ENCODE results near the gene CZIB. TPM values are rescaled to one million over a fixed set of nuclear protein-coding genes. Genes with fewer than 3 reads are reported as not detected.

The CZIB gene
- total and polyA plus RNA-seq, 2 of the 13 experiments (the other 11 are each of a cell fraction or from before 2014, with no cell fraction given) = 49.2 to 67.0 TPM

DNA sequence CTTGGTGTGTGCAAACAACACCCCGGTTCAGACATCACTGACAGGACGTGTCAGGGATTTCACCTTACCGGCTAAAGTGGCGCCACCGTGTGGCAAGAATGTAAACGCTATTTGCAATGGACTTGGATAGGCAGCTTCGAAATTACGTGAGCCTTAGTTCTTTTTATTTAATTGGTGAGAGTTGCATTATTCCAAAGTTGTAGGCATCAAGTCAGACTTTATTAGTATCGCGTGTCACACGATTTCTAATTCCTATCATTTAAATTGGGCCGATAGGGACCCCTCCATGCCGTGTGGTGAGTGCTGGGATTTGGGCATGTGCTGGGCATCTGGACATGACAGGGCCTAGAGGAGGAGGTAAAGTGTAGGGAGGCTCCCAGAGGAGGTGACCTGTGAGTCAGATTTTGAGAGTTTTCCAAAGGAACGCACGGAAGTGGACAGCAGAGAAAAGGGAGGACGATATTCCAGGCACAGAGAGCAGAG, 38.3 kb downstream of the CZIB start (continued):
- TF ChIP-seq, protein P1, sequence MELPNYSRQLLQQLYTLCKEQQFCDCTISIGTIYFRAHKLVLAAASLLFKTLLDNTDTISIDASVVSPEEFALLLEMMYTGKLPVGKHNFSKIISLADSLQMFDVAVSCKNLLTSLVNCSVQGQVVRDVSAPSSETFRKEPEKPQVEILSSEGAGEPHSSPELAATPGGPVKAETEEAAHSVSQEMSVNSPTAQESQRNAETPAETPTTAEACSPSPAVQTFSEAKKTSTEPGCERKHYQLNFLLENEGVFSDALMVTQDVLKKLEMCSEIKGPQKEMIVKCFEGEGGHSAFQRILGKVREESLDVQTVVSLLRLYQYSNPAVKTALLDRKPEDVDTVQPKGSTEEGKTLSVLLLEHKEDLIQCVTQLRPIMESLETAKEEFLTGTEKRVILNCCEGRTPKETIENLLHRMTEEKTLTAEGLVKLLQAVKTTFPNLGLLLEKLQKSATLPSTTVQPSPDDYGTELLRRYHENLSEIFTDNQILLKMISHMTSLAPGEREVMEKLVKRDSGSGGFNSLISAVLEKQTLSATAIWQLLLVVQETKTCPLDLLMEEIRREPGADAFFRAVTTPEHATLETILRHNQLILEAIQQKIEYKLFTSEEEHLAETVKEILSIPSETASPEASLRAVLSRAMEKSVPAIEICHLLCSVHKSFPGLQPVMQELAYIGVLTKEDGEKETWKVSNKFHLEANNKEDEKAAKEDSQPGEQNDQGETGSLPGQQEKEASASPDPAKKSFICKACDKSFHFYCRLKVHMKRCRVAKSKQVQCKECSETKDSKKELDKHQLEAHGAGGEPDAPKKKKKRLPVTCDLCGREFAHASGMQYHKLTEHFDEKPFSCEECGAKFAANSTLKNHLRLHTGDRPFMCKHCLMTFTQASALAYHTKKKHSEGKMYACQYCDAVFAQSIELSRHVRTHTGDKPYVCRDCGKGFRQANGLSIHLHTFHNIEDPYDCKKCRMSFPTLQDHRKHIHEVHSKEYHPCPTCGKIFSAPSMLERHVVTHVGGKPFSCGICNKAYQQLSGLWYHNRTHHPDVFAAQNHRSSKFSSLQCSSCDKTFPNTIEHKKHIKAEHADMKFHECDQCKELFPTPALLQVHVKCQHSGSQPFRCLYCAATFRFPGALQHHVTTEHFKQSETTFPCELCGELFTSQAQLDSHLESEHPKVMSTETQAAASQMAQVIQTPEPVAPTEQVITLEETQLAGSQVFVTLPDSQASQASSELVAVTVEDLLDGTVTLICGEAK (IDR thresholded peaks at IDR 0.05) = no peak
- TF ChIP-seq, protein P1 (CRISPR knock-in tag; IDR thresholded peaks at IDR 0.05) = peak; percentile 51; the same call in 1 of the 2 replicates
- TF ChIP-seq SMARCC2 (IDR thresholded peaks at IDR 0.05) = no peak
- TF ChIP-seq, protein P2, sequence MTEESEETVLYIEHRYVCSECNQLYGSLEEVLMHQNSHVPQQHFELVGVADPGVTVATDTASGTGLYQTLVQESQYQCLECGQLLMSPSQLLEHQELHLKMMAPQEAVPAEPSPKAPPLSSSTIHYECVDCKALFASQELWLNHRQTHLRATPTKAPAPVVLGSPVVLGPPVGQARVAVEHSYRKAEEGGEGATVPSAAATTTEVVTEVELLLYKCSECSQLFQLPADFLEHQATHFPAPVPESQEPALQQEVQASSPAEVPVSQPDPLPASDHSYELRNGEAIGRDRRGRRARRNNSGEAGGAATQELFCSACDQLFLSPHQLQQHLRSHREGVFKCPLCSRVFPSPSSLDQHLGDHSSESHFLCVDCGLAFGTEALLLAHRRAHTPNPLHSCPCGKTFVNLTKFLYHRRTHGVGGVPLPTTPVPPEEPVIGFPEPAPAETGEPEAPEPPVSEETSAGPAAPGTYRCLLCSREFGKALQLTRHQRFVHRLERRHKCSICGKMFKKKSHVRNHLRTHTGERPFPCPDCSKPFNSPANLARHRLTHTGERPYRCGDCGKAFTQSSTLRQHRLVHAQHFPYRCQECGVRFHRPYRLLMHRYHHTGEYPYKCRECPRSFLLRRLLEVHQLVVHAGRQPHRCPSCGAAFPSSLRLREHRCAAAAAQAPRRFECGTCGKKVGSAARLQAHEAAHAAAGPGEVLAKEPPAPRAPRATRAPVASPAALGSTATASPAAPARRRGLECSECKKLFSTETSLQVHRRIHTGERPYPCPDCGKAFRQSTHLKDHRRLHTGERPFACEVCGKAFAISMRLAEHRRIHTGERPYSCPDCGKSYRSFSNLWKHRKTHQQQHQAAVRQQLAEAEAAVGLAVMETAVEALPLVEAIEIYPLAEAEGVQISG (CRISPR knock-in tag; IDR thresholded peaks at IDR 0.05) = peak; percentile 25; the same call in 1 of the 2 replicates
- TF ChIP-seq SMAD3 (CRISPR knock-in tag; IDR thresholded peaks at IDR 0.05) = no peak; the same call in 1 of the 2 replicates
- TF ChIP-seq RARG (CRISPR knock-in tag; IDR thresholded peaks at IDR 0.05; ENCODE audit: low read depth) = no peak
- TF ChIP-seq ZNF589 (CRISPR knock-in tag; conservative IDR thresholded peaks at IDR 0.05) = no peak
- TF ChIP-seq KMT2B (CRISPR knock-in tag; IDR thresholded peaks at IDR 0.05) = no peak
- peak; percentile 21; the same call in 1 of the 2 replicates for TF ChIP-seq ETV5 (CRISPR knock-in tag; IDR thresholded peaks at IDR 0.05; ENCODE audit: borderline replicate concordance)
- TF ChIP-seq ZNF317 (CRISPR knock-in tag; IDR thresholded peaks at IDR 0.05) = peak; percentile 21; the same call in 1 of the 2 replicates
- peak; percentile 35 for TF ChIP-seq ZFY (CRISPR knock-in tag; IDR thresholded peaks at IDR 0.05)
- TF ChIP-seq ZMYM4 (CRISPR knock-in tag; IDR thresholded peaks at IDR 0.05) = peak; percentile 35; the same call in 1 of the 2 replicates
- 0 out of 2 replicates have a peak, but pooled peaks have one; percentile 18 for TF ChIP-seq ZKSCAN1 (IDR thresholded peaks at IDR 0.05; ENCODE audit: low read length)
- 0 out of 2 replicates have a peak, but pooled peaks have one; percentile 15 for TF ChIP-seq HOXA3 (CRISPR knock-in tag; IDR thresholded peaks at IDR 0.05)
- peak; percentile 11; the same call in 1 of the 2 replicates for TF ChIP-seq MIER2 (CRISPR knock-in tag; IDR thresholded peaks at IDR 0.05)
- peak; percentile 11; the same call in 1 of the 2 replicates for TF ChIP-seq ZNF251 (CRISPR knock-in tag; IDR thresholded peaks at IDR 0.05)
- TF ChIP-seq SOX6 (IDR thresholded peaks at IDR 0.05) = no peak
- TF ChIP-seq SOX6 (CRISPR knock-in tag; IDR thresholded peaks at IDR 0.05) = 0 out of 2 replicates have a peak, but pooled peaks have one; percentile 31
- TF ChIP-seq RBM39 (IDR thresholded peaks at IDR 0.05; ENCODE audit: low read depth, low read length, poor library complexity, severe bottlenecking) = no peak
- TF ChIP-seq ZNF572 (CRISPR knock-in tag; IDR thresholded peaks at IDR 0.05) = 0 out of 2 replicates have a peak, but pooled peaks have one; percentile 49
- no peak for TF ChIP-seq HHEX (CRISPR knock-in tag; IDR thresholded peaks at IDR 0.05)

Data from HepG2 (cell line).